Cardiac septum (tissue), 1 donor: ENCODE results near the gene UXT. TPM values are rescaled to one million over a fixed set of nuclear protein-coding genes. Genes with fewer than 3 reads are reported as not detected.

ENCODE experiments used
- DNase-seq: peaks from one replicate; pipeline ENCODE4 v3.0.0-alpha.2; 2020; ENCODE audit warnings: low spot score
- intact Hi-C: fragments of 100-400 bp; cut with DNase I; formaldehyde crosslinking; loops from one replicate; pipeline ENCODE4 v1.14.0; 2022
- total RNA-seq: library from RNA; stranded (reverse); fragmentation: NEBNext Ultra II Directional; extraction: Animal tissue kit (Norgen Biotek cat#: 25700); gene quantifications from one replicate; pipeline ENCODE4 v1.2.1, GENCODE V29; 2021
- donor health status: DM: no; HTN: no; CAD: no.

Gene UXT
- total RNA-seq, 1 donor from 2014 or later: 83.2 TPM

- DNase-seq: peak; percentile 96
- intact Hi-C loops: loop anchor here (5.0 to 10.0 kb wide), 2 partner anchors 108 to 374 kb away; no protein-coding TSS in a partner anchor
Observed at GRCh38 chrX:47650164-47651042, 8.6 kb downstream of the UXT start, which contains the start of gene ELK1. Gene ELK1, minus strand, starts transcription at chrX:47650563. Its CDS starts 9,122 bp downstream, at chrX:47641441.

GRCh38 chrX:47649781-47650163 is 9.2 kb downstream of the UXT start:
- intact Hi-C loops: loop anchor here (5.0 to 10.0 kb wide), 2 partner anchors 107 to 375 kb away; no protein-coding TSS in a partner anchor
- DNase-seq: no peak

GRCh38 chrX:47649271-47649670 is 9.7 kb downstream of the UXT start:
- DNase-seq: no peak
- intact Hi-C loops: no loop called here

DNA sequence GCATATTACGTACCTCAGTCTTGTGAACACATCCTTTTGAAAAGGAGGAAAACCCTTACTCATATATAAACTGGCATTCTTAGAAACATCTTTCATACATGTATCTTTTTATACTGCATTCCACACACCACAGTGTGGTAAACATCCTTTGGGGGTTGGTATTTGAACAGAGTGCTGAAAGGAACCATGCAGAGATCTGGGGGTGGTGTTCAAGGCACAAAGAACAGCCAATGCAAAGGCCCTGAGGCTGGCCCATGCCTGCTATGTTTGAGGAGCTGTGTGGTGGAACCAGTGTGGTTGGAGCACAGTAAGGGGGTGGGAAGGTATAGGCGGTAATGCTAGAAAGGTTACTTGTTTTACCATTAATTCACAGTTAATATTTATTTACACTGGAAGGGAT is 10.6 kb downstream of the UXT start:
- DNase-seq: no peak
- intact Hi-C loops: no loop called here

GRCh38 chrX:47646636-47647035 is 12.3 kb downstream of the UXT start:
- no peak for DNase-seq
- intact Hi-C loops: no loop called here

DNA sequence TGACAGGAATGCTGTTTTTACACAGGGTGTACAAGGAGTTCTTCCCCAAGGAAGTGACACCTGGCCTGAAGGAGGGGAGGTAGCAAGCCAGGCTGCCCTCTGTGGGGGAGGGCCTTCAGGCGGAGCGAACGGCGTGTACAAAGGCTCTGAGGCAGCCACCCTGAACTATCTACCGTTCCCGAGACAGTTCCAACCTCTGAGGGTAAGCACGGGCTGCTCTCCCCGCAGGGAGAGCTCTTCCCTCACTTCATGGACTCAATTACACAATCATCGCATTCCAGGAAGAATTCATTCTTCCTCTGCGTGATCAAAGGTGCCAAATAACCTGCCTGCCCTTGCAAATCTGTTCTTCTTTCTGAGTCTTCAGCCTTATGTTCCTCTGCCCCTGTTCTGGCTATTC is 13.4 kb downstream of the UXT start:
- DNase-seq: no peak
- intact Hi-C loops: no loop called here

DNA sequence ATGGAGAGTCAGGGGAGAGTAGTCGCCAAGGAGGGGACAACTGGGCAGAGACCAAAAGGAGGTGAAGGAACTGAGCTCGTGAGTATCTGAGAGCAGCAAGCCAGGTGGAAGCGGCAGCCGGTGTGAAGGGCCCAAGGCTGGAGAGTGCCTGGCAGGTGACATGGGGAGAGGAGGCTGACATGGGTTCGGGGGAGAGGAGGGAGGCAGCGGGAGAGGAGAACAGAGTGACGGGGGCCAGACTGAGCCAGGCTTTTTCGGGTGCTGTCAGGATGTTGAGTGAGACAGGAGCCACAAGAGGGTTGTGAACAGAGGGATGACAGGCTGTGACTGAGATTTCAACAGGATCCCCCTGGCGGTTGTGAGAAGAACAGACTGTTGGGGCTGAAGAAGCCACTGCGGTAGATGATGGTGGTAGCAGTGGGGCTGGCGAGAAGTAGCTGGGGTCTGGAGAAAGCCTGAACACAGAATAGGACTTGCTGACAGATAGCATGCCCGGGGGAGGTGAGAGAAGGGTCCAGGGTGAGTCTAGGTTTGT is 14.4 kb downstream of the UXT start:
- intact Hi-C loops: loop anchor here (5.0 kb wide), 2 partner anchors 72 to 442 kb away; no protein-coding TSS in a partner anchor
- DNase-seq: no peak

DNA sequence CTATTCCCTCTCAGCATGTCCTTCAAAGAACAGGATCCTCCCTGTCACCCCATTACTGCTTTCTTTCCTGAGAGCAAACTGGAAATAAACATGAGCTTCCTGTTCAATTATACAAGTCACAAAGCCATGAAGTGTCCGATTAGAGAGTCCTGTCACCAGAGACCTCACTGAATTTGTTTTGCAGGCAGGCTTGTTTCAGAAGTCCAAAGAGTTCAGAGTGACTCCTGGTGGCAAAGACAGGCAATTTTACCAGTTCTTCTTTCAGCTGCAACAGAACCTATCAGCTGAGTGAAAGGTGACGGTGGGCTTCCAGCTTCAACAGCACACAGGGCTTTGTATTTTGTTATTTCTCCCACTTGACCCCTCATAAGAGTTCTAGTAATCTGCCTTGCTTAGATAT is 15.1 kb downstream of the UXT start:
- DNase-seq: no peak
- intact Hi-C loops: loop anchor here (5.0 kb wide), 2 partner anchors 72 to 442 kb away; no protein-coding TSS in a partner anchor

DNA sequence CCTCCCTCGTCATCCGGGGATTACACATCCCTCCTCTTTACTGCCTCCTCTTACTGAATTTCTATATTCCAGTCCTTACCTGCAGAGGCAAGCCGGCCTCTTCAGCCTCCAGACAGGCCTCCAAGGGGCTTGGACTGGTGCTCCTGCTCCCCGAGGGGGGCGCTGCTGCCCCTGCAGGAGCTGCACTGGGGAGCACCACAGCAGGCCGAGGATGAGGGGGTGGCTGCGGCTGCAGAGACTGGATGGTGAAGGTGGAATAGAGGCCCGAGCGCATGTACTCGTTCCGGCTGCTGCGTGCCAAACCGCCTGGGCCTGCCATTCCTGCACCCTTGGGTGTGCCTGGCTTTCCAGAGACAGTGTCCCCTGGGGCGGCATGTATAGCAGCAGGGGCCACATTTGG is 20.2 kb downstream of the UXT start:
- intact Hi-C loops: no loop called here
- no peak for DNase-seq

GRCh38 chrX:47637546-47638195 is 21.3 kb downstream of the UXT start:
- peak; percentile 87 for DNase-seq
- intact Hi-C loops: no loop called here

DNA sequence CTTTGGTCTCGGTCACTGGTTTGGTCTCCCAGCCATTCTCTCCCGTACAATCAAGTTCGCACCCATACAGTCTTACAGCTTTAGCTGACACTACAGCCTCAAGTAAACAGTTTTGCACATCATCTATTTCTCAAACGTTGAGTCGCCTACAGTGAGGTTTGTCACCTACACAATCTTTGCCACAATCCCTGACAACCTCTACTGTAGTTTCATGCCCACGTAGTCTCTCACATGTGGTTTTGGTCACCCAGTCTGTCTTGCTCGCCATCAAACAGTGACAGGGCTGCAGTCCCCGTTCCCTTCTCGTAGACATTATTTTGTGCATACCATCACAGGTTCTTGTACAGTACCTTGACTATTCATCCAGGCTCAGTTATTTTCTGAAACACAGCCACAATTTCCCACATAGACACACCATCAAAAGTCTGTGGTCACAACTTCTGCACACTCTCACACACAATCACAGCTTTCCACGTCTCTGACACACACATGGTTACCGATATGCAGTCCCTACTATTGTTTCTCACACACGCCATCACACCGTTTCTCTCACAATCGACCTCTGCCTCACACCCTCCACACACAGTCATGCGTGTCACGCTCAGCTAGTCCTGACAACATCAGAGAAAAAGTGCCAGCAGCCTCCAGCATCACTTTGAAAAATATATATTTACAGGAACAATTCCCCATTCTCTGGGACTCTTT is 24.0 kb downstream of the UXT start:
- intact Hi-C loops: no loop called here
- peak; percentile 36 for DNase-seq

DNA sequence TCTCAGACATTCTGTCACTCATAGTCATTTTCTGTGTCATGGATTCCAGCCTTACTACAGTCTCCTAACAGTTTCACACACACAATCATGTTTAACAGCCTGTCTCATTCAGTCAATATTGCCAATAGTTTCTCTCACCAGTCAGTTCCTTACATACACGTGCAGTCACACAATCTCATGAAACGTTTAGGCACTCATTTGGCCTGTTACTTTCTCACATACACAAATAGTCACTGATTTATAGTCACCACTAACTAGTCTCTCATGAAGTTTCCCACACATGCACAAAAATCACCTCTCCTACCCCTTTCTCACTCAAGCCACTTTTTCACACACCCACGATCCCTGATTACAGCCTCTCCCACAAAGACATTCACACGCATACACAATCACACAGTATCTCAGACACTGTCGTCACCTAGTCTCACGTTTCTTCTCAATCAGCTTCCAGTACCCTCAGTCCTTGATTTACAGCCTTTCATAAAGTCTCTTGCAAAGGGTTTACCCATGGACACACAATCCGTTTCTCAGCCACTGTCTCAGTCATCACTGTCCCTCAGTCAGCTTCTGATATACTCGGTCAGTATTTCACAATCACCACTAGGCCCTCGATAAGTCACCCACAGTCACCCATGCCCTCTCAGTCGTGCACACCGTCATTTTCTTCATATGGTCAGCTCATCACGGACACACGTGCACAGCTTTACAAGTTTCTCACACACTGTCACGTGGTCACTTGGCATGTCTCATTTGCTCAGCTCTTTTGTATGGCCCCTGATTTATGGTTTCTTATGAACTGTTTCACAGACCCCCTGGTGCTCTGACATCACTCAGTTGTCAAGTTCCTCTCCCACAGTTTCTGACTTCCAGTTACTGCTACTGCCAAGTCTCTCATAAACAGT is 25.0 kb downstream of the UXT start:
- intact Hi-C loops: no loop called here
- peak; percentile 43 for DNase-seq

- intact Hi-C loops: no loop called here
- DNase-seq: no peak
Observed at GRCh38 chrX:47632666-47633065, 26.3 kb downstream of the UXT start.

GRCh38 chrX:47631676-47632075 is 27.3 kb downstream of the UXT start:
- no peak for DNase-seq
- intact Hi-C loops: no loop called here

DNA sequence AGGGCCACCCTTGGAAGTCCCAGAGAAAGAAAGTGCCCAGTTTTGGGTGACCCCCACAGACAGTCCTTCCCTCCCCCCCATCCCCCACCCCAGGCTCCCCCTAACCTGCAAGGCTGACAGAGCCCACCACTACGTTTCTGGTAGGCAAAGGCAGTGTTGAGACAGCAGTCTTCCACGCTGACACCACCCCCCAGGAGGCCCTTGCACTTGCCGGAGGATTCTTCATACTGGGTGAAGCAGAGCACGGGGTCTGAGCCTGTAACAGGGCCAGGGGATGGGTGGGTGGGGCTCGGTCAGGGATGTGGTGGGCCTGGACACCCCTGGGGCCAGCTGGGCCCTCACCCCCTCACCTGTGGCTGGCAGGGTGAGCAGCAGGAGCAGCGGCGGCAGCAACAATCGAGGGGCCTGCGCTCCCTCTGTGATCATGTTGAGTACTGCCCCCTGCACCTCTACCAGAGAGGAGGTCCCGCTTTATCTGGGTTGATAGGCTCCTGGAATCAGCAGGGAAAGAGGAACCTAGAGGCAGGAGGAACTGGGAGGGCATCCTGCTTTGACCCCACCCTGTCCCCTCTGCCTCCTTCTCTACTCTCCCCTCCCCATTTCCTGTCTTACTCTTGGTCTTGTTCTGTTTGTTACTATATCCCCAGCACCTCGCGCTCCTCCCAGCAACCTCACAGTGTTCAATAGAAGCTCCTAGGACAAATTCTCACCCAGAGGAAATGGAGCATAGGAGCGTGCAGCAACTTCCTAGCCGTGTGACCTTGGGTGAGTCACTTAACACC is 29.4 kb downstream of the UXT start, which contains the start of gene CFP:
Gene CFP (minus strand): TSS at position 512 of the 782 bp plus-strand sequence. CDS start 86 bp downstream, at position 426.
- intact Hi-C loops: no loop called here
- DNase-seq: peak; percentile 70

DNA sequence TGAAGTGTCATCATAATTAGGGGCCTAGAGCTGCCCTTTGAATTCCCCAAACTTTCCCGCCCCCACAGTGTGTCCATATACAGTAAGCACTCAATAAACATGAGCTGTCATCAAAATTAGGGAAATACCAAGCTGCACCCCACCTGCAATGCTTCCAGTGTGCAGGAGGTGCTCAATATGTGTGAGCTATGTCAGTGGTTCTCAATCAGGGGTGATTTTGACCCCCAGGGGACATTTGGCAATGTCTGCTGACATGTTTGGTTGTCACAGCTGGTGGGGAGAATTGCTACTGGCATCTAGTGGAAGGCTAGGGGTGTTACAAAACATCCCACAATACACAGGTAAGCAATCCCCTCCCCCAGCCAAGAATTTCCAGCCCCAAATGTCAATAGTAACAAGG is 30.0 kb downstream of the UXT start:
- DNase-seq: no peak
- intact Hi-C loops: no loop called here

- intact Hi-C loops: no loop called here
- DNase-seq: peak; percentile 15
Observed at GRCh38 chrX:47625365-47625764, 33.6 kb downstream of the UXT start.

- intact Hi-C loops: no loop called here
- peak; percentile 83 for DNase-seq
Observed at GRCh38 chrX:47623540-47624027, 35.4 kb downstream of the UXT start.
